ENCODE measurements around the gene SETD3. TPM values are rescaled to one million over a fixed set of nuclear protein-coding genes. Genes with fewer than 3 reads are reported as not detected.

SETD3 gene
- total and polyA plus RNA-seq, 10 of the 15 experiments (the other 5 are each of a cell fraction or from before 2014, with no cell fraction given): 11.3 to 44.2 (median 36.5) TPM

- CTCF ChIA-PET: interaction anchor here (0.5 to 10.1 kb wide), 6 partner anchors 12 to 106 kb away, joined by 3 to 233 read pairs (median 4); no protein-coding TSS in a partner anchor
These were observed 67.5 kb downstream of the SETD3 start for GRCh38 chr14:99413172-99413571.

More at GRCh38 chr14:99413172-99413571, 67.5 kb downstream of the SETD3 start:
- no peak for FAIRE-seq
- Histone ChIP-seq H3K4me2 (ENCODE audit: control insufficient read depth, insufficient read depth) (no peak overlapping the region), H3K4me1 (ENCODE audit: control insufficient read depth, insufficient read depth, low read length) (peaks cover 5% of the 10 kb centered on the region; the same call in 1 of the 2 replicates), H3K27ac (ENCODE audit: control insufficient read depth, insufficient read depth) (no peak overlapping the region), H3K9me3 (replicated peaks; ENCODE audit: control insufficient read depth, insufficient read depth, low read length) (no peaks in the 10 kb centered on the region), H3K36me3 (ENCODE audit: control insufficient read depth in 2 of 2, insufficient read depth in 2 of 2, low read length in 1 of 2) (peaks cover 0 to 12% of the 10 kb centered on the region in 2 experiments; a peak in 3 of 4 replicates), H4K20me1 (ENCODE audit: control insufficient read depth, insufficient read depth) (no peaks in the 10 kb centered on the region), H3K79me2 (ENCODE audit: control insufficient read depth, insufficient read depth, low read length) (no peaks in the 10 kb centered on the region), H3K27me3 (replicated peaks in 1 of 2; ENCODE audit: control insufficient read depth in 2 of 2, insufficient read depth in 2 of 2, low read length in 1 of 2) (no peaks in the 10 kb centered on the region), H3K4me3 (no peak overlapping the region), H2AFZ (ENCODE audit: control insufficient read depth, low read depth, low read length) (no peak overlapping the region), H3K9ac (ENCODE audit: control insufficient read depth, insufficient read depth, low read length) (no peak overlapping the region)
- ChIA-PET POLR2A (no interaction called here), RAD21 (ENCODE audit: unreplicated experiment) (no interaction called here), SMC1A (ENCODE audit: uncharacterized antibody, unreplicated experiment) (interaction anchor here (0.9 to 5.0 kb wide), 3 partner anchors 20 to 24 kb away, joined by 3 to 22 read pairs (median 3); no protein-coding TSS in a partner anchor)
- in situ Hi-C loops (cut with MboI): no loop called here
- WGBS (ENCODE audit: insufficient coverage, insufficient replicate concordance, low lambda C conversion rate, missing lambda C conversion rate): 96% methylated on average over 6 of the region's 6 CpGs
- intact Hi-C loops (cut with micrococcal nuclease; ENCODE audit: unreplicated experiment): no loop called here
- BruUV-seq (replicated peaks): no TSS peak
- ATAC-seq: no peak
- DNase-seq (ENCODE audit: low read depth, low spot score): no peak
- TF ChIP-seq SREBF1 (IDR thresholded peaks at IDR 0.05; ENCODE audit: low read length) (no peak), MXI1 (IDR thresholded peaks at IDR 0.05; ENCODE audit: low read depth, low read length) (no peak), CEBPZ (IDR thresholded peaks at IDR 0.05; ENCODE audit: low read depth, low read length) (no peak), ZBTB40 (IDR thresholded peaks at IDR 0.05; ENCODE audit: borderline replicate concordance) (no peak), RB1 (IDR thresholded peaks at IDR 0.05; ENCODE audit: borderline replicate concordance) (no peak), ATF3 (IDR thresholded peaks at IDR 0.05; ENCODE audit: borderline replicate concordance, extremely low read depth, low read depth, low read length) (no peak), IKZF1 (conservative IDR thresholded peaks at IDR 0.05) (no peak), KDM1A (IDR thresholded peaks at IDR 0.05; ENCODE audit: borderline replicate concordance) (no peak), NBN (IDR thresholded peaks at IDR 0.05) (no peak), SMC3 (IDR thresholded peaks at IDR 0.05; ENCODE audit: borderline replicate concordance, low read length) (no peak), SRF (IDR thresholded peaks at IDR 0.05; ENCODE audit: low read depth in 2 of 2, low read length in 2 of 2) (no peak), SREBF2 (IDR thresholded peaks at IDR 0.05; ENCODE audit: low read length) (no peak), ZBTB11 (CRISPR knock-in tag; IDR thresholded peaks at IDR 0.05) (no peak)

Data from GM12878 (cell line).